HG02610 (cell line): Measurements from ENCODE around the gene IL4I1.

Experiments
- ATAC-seq: cut with Tn5 transposase; IDR thresholded peaks from one replicate; pipeline ENCODE4 v1.9.1; 2021; ENCODE audit warnings: mild to moderate bottlenecking, moderate library complexity; ENCODE audit not compliant: unreplicated experiment

Gene IL4I1

DNA sequence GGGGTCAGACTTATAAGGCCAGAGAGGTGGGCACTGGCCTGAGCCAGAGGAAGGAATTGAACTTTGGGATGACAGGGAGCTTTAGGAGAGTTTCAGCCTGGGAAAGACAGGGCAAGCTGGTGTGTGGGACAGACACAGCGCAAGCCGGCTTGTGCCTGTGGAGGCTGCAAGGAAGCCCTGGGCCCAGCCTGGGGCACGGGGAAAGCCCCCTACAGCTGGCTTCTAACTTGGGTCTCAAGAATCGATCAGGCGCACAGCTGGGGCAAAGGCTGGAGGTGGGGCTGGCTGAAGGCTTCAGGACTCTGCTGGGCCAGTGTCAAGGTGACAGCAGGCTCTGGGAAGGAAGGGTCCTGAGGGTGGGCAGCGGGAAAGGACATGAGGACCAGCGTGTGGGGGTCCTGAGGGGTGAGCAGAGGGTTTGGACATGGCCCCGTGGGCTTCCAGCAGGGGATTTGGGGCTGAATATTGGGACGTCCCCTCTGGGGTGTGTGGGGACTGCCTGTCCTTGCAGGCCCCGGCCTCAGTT, 42.8 kb downstream of the IL4I1 start:
- no peak for ATAC-seq

DNA sequence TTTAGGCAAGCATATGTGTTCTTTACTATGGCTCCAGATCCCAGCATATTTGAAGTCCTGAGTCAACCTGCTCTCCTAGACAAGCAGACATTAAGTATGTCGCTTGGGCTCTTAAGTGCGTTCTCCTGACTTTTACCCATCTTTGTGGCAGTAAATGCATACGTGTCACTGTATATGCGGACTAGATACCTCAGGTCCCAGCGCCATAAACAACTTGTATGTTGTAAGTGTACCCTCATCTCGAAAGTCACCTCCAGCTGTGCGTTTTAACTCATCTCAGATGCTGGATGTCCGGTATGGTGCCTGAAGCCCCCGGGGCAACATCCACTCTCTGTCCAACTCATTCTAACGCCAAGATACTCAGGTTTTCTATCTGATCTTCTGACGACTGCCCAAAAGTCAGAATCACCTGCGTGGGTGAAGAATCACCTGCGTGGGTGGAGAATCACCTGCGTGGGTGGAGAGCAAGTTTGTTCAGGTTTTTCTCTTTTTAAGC, 44.0 kb downstream of the IL4I1 start:
- ATAC-seq: no peak

DNA sequence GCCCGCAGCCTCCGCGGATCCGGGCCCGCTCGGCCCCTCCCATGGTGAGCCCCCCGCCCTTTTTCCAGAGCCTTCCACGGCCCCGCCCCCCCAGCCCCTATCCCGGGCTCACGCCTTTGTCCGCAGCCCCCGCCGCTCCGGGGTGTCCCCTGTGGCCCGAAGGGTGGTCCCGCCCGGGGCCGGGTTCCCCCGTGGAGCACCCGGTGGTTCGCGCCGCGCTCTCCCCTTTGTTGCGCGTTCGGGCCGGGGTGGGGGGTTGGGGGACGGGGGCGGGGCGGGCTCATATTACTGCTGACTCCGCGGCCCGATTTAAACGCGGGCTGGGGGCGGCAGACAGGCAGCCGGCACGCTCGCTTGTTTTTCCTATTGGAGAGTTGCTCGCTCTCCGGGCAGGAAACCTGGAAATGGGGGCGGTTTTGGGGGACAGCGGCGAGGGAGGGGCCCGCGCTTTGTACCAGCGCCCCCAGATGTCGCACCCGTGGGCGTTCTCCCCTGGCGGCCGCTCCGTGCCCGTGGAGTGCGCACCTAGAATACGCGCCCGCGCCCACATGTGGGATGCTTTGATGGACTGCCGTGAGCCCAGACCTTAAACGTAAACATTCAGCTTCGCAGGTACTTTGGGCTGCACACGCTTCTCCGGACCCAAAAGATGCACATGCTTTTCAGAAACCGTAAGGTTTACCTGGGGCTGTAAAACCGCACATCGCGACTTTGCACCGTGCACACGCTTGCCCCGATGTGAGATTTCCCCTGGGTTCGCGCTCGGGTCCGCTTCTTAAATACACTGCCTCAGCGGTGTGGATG, 45.0 kb downstream of the IL4I1 start:
- peak; percentile 3 for ATAC-seq

DNA sequence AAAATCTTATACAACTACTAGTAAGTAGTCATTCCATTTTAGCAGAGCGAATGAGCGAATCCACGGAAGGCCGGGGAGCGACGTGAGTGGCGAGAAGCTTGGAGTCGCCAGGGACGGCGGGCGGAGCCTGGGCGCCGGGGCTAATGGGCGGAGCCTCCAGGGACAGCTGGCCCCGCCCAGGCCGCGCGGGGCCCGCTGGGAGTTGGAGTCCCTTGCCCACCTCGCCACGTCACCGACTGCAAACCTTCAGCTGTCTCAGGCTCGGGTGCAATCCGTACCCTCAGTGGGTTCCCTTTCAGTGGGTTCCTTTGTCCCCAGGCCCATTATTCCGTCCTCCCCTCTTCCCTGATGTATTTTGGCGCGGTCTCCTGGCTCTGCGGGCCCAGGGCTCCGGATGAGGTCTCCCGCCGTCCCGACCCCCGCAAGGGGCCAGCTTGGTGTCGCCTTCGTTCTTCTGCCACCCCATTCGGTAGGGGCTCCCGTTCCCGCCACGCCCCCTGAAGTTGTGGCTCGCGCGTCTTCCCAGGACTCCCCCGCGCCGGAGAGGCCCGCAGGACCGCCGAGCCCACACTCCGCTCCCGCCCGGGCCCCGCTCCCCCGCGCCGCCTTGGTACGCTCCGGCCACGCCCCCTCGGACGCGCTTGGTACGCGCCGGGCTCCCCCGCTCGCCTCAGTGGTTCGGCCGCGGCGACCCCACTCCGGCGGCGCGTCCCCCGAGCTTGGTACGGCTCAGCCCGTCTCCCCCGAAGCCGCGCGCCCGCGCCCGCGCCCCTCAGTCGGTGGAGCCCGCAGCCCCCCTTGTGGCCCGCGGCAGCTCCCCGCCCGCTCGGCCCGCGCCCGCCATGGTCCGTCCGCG, 46.0 kb downstream of the IL4I1 start, which contains the start of gene PTOV1:
PTOV1 (plus strand) TSS at position 673 of the 856 bp plus-strand sequence.
- peak; percentile 55 for ATAC-seq

DNA sequence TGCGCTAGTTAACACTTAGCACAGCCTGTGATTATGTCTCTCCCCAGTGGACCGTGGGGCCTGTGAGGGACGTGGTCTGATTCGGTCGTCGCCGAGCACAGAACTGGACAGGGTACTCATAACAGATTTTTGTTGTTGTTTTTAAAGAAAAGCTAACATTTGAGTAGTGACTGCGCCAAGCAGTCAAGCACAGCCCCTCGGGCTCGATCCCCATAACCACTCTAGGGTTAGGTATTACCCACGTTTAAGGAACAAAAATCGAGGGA, 46.5 kb downstream of the IL4I1 start:
- no peak for ATAC-seq

DNA sequence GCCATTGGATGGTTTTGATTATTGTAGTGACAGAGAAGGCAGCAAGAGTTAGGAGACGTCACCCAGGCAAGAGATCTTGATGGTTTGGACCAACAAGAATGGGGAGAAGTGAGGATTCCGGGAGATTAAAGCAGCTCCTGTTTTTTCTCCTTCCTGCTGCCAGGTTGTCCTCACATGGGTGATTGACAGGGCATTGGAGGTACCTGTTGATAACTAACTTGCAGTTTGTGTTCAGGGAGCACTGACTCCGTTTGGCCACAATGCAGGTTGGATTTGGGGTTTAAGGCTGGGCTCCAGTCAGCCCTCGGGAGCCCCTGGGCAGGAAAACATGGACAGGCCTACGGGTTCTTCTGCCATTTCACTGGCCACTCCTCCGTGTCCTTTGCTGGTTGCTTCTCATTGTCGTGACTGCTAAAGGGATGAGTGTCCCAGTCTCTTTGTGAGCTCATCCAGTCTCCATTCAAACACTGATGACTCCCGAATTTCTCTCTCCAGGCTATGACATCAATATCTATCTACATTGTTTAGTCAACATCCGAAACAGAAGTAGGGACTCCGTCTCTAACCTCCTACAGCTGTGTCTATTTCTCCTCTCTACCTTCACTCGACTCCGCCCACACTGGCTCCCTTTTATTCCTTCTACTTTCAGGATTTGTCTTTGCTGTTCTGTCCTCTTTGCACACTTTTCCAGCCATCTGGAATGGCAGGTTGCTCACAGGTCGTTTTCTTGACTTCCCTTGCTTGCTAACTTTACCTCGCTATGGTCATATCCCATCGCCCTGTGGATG, 47.1 kb downstream of the IL4I1 start:
- no peak for ATAC-seq

DNA sequence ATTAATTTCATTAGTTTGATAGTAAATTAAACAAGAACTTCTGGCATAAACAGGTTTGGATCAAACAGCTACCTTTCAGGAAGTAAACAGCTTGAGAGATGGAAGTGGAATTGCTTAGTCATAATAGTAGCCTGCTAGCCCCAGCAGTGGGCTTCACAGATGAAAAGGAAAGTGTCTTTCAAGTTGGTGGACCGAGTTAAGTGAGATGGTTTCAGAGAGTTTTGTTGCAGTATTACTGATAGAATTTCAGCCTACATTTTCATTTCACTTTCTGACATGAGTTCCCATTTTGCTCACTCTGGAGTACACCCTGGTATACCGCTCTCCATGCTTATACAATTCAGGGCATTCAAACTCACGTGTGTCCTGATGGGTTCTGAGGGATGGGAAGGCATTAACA, 47.7 kb downstream of the IL4I1 start:
- ATAC-seq: no peak

DNA sequence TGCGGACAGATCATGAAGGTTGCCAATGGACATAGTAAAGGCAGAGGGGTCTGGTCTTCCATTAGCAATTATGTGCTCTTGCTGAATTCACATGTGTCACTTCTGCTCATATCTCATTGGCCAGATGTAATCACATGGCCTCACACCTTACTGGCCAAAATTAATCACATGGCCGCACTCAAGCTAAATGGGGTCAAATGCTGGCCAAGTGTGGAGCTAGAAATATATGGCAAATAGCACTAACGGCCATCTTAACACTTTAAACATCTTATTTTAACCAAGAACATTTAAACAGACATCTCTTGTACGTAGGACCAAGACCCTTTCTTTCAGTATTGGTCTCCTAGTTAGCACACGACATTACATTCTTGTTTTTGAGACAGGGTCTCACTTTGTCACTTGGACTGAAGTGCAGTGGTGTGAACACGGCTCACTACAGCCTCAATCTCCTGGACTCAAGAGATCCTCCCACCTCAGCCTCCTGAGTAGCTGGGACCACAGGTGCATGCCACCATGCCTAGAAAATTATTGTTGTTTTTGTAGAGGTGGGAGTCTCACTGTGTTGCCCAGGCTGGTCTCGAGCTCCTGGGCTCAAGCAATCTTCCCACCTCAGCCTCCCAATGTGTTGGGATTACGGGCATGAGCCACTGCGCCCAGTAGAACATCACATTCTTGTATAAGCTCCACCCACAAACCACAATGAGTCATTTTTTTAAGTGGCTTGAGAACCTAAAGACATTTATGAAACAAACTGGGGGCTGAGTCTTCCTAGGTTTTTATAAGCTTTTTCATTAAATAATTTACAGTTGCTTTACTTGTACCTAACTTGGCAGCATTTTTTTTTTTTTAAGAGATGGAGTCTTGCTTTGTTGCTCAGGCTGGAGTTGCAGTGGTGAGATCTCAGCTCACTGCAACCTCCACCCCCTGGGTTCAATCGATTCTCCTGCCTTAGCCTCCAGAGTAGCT, 48.7 kb downstream of the IL4I1 start:
- ATAC-seq: no peak

DNA sequence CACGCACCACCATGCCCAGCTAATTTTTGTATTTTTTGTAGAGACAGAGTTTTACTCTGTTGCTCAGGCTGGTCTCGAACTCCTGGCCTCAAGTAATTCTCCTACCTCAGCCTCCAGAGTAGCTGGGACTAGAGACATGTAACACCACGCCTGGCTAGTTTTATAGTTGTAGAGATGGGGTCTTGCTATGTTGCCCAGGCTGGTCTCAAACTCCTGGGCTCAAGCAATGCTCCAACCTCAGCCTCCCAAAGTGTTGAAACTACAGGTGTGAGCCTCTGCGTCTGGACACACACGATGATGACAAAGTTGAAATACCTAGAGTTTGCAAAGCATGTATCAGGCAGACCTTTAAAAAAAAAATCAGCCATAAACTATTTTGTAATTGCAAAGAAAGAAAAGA, 50.3 kb downstream of the IL4I1 start:
- ATAC-seq: no peak

DNA sequence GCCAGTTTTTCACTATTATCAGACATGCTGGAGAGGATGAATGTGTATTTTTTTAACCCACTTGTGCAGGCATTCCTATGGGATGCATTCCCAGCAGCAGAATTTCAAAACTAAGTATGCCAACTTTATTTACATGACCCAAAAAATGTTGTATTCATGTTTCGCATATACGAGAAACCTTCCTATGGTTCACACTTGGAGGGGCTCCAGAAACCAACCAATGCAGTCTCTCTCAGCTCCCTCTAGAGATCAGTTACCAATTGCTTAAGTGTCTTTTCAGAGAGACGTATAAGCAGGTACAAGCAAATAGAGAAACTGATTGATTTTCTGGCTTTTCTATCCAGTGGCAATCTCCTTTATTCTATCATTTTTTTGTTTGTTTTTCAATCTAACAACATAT, 51.3 kb downstream of the IL4I1 start:
- no peak for ATAC-seq

DNA sequence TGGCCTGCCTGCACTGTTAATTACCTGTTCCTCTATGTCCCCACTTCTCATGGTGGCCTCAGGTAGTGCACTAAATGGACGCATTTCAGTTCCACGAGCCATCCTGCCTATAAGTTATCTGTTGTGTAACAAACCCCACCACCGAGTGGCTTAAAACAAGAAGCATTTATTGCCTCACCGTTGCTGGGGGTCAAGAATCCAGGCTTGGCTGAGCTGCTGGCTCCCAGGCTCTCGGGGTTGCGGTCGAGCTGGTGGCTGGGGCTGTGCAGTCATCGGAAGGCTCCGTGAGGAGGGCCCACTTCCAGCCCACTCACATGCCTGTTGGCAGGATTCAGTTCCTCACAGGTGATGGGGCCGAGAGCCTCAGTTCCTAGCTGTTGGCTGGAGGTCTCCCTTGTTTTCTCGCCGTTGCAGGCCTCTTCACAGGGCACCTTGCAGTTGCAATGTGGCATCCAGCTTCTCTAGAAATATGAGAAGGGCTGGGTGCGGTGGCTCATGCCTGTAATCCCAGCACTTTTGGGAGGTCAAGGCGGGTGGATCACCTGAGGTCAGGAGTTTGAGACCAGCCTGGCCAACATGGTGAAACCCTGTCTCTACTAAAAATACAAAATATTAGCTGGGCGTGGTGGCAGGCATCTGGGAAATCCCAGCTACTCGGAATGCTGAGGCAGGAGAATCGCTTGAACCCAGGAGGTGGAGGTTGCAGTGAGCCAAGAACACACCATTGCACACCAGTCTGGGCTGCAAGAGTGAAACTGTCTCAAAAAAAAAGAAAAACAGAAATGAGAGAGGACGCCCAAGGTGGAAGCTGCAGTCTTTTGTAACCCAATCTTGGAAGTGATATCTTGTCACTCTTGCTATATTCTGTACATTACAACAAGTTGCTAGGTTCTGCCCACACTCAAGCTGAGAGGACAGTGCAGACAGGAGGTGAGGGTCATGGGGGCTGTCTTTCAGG, 52.3 kb downstream of the IL4I1 start:
- no peak for ATAC-seq

DNA sequence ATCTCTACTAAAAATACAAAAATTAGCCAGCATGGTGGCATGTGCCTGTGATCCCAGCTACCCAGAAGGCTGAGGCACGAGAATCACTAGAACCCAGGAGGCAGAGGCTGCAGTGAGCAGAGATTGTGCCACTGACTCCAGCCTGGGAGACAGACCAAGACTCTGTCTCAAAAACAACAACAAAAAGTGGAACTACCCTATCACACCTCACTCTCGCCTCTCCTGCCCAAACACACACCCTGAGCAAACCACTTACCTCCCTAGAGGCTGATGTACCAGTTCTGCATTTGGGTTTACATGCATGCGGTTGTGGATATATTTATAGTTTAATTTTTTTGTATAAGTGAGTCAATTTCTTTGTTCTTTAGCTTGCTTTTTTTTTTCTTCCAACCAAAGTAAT, 53.4 kb downstream of the IL4I1 start:
- no peak for ATAC-seq

DNA sequence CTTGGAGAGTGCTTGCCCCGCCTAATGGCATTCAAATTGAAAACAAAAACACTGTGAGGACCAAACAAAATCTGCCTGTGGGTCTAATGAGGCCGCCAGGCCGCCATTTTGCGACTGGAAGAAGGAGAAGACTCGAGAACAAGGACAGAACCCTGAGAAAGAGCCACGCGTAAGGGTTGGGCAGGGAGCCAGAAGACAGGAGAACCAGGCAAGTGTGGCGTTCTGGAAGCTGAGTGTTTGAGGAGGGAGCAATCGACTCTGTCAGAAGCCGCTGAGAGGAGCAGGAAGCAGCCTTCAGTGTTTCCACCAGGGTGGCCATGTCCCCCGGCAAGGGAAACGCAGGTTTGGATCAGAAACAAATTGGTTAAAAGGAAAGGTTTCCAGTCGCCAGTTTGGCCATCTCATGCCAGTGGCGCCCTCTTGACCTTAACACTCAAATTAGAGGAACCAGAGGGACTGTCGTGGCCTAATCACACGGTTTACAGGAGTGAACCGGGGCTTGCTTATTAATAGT, 55.9 kb downstream of the IL4I1 start:
- ATAC-seq: no peak

DNA sequence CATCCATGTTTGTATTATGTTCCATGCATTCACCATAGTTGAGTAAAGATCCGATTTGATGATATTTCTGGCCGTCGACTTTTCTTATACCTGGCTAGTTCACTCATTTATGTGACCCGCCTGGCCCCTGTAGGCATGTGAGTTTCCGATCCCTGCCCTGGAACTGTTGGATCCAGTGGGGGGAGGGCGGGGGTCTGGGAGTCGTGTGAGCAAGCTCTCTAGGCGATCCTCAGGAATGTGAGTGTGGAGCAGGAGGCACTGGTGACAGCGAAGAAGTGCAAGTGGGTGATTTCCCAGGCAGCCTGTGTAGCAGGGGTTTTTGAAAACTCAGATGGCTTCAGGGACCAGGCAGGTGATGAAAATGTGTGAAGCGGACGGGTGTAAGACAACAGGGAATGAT, 56.4 kb downstream of the IL4I1 start:
- no peak for ATAC-seq

DNA sequence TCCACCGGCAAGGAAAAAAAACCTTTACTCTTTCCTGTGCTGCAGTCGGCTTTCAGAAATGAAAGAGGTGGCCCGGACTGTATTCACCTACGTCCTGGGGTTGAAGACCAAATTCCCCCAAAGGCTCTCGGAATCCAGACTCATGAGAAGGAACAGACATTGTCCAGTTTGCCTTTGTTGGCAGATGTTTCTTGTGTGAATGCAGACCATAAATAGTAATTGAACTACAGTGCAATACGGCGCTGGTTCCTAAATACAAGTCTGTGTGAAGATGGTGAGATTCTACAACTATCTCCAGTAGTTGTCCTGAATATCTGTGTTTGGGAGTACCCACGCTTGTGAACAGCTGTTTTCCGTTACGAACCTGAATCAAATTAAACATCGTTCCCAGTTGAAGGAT, 57.0 kb downstream of the IL4I1 start:
- no peak for ATAC-seq
